HG03575 (cell line): ENCODE results near the gene LIN37.
"Not testable (repeated sequence)": the region's sequence is repeated elsewhere in the genome, so short reads cannot be mapped to it uniquely, and the experiment has no call there.

Source experiments
- ATAC-seq: cut with Tn5 transposase; IDR thresholded peaks from one replicate; pipeline ENCODE4 v1.9.1; 2021; ENCODE audit not compliant: unreplicated experiment, insufficient number of reproducible peaks, low FRiP score; ENCODE audit errors: extremely low read depth

The LIN37 gene

DNA sequence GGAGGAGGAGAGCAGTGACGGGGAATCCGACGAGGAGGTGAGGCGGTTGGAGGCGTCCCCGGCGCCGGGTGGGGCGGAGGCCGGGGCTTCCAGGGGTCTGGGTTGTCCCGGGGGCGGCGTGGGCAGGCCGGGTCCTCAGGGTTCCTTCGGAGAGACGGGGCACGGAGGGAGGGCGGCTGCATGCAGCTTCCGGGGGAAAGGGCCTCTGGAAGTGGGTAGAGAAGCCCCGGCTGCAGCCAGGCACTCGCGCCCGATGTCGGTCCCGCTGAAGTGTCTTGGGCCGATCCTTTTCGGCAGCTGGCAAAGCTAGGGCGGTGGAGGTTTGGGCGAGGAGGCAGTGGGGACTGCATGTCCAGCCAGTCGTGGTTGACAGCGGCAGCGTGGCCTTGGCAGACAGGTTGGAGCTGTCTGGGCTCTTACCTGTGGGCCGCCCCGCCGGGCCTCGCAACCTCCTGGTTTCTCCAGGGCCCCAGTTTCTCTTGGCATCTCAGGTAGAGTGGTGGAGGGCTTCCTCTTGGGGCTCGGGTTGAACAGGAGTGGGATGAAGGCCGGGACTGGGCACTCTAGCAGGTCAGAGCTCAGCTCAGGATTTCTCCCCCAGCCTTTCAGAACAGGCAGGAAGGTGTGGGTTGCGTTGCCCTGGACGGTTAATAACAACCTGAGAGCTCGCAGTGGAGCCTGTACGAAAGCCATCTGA, 29.9 kb upstream of the LIN37 start:
- no peak for ATAC-seq

DNA sequence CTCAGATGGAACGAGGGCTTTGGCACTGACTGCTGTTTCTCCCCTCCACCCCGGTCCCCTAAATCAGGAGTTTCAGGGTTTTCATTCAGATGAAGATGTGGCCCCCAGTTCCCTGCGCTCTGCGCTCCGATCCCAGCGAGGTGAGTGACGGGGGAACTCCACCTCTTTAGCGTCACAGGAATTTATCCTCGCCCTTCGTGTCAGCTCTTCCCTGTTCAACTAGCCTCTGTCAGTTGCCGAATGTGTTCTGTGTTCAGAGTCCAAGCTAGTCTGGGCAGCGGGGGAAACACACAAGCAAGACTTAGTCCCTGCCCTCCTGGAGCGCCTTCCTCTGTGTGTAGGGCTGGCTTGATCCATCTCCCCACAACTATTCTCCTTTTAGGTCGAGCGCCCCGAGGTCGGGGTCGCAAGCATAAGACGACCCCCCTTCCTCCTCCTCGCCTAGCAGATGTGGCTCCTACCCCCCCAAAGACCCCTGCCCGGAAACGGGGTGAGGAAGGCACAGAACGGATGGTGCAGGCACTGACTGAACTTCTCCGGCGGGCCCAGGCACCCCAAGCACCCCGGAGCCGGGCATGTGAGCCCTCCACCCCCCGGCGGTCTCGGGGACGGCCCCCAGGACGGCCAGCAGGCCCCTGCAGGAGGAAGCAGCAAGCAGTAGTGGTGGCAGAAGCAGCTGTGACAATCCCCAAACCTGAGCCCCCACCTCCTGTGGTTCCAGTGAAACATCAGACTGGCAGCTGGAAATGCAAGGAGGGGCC, 28.8 kb upstream of the LIN37 start:
- ATAC-seq, result no peak

DNA sequence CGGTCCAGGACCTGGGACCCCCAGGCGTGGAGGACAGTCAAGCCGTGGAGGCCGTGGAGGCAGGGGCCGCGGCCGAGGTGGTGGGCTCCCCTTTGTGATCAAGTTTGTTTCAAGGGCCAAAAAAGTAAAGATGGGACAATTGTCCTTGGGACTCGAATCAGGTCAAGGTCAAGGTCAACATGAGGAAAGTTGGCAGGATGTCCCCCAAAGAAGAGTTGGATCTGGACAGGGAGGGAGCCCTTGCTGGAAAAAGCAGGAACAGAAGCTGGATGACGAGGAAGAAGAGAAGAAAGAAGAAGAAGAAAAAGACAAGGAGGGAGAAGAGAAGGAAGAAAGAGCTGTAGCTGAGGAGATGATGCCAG, 28.2 kb upstream of the LIN37 start:
- ATAC-seq, result no peak

- ATAC-seq, result no peak
Observed at GRCh38 chr19:35720648-35721047, 27.7 kb upstream of the LIN37 start.

- ATAC-seq, result no peak
Observed at GRCh38 chr19:35721374-35721773, 27.0 kb upstream of the LIN37 start.

- ATAC-seq, result no peak
Observed at GRCh38 chr19:35722461-35722860, 25.9 kb upstream of the LIN37 start.

- ATAC-seq, result no peak
Observed at GRCh38 chr19:35722897-35723296, 25.5 kb upstream of the LIN37 start.

DNA sequence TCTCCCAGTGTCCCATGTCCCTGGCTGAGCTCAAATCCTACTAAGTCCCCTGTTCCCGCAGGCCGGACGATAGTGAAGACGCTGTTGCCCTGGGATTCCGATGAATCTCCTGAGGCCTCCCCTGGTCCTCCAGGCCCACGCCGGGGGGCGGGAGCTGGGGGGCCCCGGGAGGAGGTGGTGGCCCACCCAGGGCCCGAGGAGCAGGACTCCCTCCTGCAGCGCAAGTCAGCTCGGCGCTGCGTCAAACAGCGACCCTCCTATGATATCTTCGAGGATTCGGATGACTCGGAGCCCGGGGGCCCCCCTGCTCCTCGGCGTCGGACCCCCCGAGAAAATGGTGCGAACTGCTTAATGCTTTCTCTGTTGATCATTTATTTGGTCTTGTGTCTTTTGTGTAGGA, 24.7 kb upstream of the LIN37 start:
- no peak for ATAC-seq

GRCh38 chr19:35724132-35724531, 24.2 kb upstream of the LIN37 start:
- ATAC-seq, result not testable (repeated sequence)

GRCh38 chr19:35724560-35724959, 23.8 kb upstream of the LIN37 start:
- no peak for ATAC-seq

- ATAC-seq, result no peak
Observed at GRCh38 chr19:35725216-35725861, 23.0 kb upstream of the LIN37 start.

DNA sequence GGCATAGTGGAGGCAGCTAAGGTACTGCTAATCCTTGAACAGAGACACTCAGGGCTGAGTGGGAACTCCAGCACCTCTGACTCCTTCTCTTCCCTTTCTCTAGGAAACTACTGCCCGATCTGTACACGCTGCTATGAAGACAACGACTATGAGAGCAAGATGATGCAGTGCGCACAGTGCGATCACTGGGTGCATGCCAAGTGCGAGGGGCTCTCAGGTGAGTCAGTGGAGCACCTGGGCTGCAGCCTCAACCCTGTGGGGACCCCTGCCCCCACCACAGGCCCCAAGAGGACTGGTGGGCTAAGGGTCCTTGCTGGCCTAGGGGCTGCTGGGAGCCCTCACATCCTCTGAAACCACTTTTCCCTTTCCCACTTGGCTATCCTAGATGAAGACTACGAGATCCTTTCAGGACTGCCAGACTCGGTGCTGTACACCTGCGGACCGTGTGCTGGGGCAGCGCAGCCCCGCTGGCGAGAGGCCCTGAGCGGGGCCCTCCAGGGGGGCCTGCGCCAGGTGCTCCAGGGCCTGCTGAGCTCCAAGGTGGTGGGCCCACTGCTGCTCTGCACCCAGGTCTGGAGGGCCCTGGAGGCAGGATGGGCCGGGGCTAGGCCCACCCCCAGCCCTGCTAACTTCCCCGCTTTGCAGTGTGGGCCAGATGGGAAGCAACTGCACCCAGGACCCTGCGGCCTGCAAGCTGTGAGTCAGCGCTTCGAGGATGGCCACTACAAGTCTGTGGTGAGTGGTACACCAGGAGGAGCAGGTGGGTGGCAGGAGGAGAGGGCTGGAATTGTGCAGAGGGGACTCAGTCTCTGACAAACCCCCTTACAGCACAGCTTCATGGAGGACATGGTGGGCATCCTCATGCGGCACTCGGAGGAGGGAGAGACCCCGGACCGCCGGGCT, 21.1 kb upstream of the LIN37 start:
- ATAC-seq, result no peak

DNA sequence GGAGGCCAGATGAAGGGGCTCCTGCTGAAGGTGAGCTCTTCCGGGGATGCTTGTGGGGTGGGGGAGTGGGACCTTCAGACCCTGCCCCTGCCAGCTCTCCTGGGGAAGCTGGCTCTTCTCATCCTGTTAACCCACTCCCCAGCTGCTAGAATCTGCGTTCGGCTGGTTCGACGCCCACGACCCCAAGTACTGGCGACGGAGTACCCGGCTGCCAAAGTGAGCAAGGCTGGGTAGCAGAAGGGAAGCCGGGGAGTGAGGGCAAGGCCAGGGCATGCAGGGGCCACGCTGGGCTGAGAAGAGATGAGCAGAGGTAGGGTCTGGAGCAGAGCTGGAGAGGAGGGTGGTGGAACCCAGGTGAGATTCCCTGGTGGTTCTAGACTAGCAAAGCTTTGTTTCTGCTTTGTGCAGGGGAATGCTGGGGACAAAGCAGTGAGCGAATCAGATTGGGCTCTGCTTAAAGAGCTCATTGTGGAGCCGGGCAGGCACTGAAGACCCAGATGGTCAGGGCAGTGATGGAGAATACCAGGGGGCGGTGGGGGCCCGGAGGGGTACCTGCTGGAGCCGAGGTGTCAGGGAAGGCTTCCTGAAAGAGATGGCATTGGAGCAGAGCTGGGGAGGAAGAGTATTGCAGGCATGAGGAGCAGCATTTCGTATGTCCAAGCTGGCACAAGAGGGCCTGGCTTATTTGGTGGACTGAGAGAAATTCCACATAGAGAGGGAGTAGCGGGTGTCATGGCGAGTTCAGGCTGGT, 20.2 kb upstream of the LIN37 start:
- no peak for ATAC-seq

DNA sequence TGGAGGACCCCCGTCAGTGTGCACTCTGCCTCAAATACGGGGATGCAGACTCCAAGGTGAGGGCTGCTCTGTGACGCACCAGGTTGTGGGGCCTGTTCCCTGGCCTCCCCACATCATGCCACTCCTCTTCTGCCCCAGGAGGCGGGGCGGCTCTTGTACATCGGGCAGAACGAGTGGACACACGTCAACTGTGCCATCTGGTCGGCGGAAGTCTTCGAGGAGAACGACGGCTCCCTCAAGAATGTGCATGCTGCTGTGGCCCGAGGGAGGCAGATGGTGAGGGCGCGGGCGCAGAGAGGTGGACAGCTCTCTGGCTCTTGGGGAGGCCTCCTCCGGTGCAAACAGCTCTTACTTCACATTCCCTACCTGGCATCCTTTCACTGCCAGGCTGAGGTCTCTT, 19.4 kb upstream of the LIN37 start:
- no peak for ATAC-seq

DNA sequence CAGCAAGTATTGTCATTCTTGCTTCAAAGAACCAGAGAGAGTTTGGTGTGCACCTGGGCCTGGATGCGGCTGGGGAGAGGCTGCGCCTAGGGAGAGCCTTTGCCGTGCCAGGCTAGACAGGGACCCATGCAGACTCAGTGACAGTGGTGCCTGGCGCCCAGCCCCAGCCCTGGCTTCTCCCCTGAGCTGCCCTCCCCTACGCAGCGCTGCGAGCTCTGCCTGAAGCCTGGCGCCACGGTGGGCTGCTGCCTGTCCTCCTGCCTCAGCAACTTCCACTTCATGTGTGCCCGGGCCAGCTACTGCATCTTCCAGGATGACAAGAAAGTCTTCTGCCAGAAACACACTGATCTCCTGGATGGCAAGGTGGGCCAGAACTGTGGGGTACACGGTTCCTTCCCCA, 18.6 kb upstream of the LIN37 start:
- ATAC-seq, result no peak

- no peak for ATAC-seq
Observed at GRCh38 chr19:35730326-35730725, 18.1 kb upstream of the LIN37 start.

DNA sequence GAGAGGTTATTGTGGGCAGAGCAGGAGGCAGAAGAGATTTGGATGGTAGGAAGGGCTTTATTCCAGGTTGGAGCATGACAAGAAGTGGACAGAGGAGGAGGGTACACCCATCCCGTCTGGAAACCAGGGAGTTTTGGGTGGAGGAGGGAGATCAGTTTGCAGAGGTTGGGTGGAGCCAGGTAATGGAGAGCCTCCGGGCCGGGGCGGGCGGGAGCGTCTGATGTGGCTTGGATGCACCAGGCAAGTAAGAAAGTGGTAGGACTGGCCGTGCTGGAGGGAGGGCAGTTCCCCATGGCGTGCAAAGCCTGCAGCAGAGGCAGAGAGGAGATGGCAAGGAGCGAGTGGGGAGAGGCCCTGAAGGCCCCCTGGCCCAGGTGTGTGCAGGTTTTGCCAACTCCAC, 17.0 kb upstream of the LIN37 start:
- ATAC-seq, result no peak

DNA sequence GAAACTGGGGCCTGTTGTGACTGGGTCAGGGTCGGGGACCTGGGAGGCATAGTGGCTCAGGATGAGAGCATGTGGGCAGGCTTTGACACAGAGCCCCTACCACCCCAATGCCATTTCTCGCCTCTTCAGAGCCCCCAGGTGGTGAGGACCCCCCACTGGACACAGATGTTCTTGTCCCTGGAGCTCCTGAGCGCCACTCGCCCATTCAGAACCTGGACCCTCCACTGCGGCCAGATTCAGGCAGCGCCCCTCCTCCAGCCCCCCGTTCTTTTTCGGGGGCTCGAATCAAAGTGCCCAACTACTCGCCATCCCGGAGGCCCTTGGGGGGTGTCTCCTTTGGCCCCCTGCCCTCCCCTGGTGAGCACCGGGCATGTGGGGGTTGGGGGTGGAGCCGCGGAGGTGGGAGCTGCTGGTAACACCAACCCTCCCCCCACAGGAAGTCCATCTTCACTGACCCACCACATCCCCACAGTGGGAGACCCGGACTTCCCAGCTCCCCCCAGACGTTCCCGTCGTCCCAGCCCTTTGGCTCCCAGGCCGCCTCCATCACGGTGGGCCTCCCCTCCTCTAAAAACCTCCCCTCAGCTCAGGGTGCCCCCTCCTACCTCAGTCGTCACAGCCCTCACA, 16.5 kb upstream of the LIN37 start:
- ATAC-seq, result no peak
